Erythroblast (primary cell): ENCODE data around the gene ZFP1.

ENCODE experiments used
- GATA1 ChIP-seq: IDR thresholded peaks from 2 replicates; pipeline ENCODE4 v1.6.1; 2011; ENCODE audit warnings: low read depth, mild to moderate bottlenecking, control low read depth, low read length, moderate library complexity
- POLR2A ChIP-seq: IDR thresholded peaks from 2 replicates; pipeline ENCODE4 v1.6.1; 2011; ENCODE audit warnings: mild to moderate bottlenecking, low read length

GRCh38 chr16:75197522-75198134 lies 49.3 kb downstream of the ZFP1 start:
- TF ChIP-seq POLR2A (no peak), GATA1 (no peak)
